Heart left ventricle (tissue), 16 donors: Measurements from ENCODE around the gene GRIK5. TPM values are rescaled to one million over a fixed set of nuclear protein-coding genes. Genes with fewer than 3 reads are reported as not detected.

Source experiments
- ATAC-seq, 4 donors: fragments of 200-7000 bp; cut with Tn5 transposase; one replicate each; pipeline ENCODE4 v1.9.1; 2020 to 2022; ENCODE audit warnings: moderate library complexity in 4 of 4, mild to moderate bottlenecking in 3 of 4, moderate number of reproducible peaks in 1 of 4
- DNase-seq, 5 donors: peaks; one replicate each; pipeline ENCODE4 v3.0.0-alpha.2; 2020
- H3K27ac ChIP-seq, 12 donors: fragments of 200-600 bp; sonication (generic) in 4 of 12; one replicate each; pipeline versions ENCODE4 v1.5.0 to v1.8.0; 2016 to 2022; ENCODE audit warnings: mild to moderate bottlenecking in 2 of 12
- H3K27me3 ChIP-seq, 9 donors: fragments of 200-600 bp; sonication (generic) in 2 of 9; one replicate each; pipeline versions ENCODE4 v1.5.1 to v1.8.0; 2016 to 2022; ENCODE audit warnings: mild to moderate bottlenecking in 3 of 9
- H3K36me3 ChIP-seq, 9 donors: fragments of 200-600 bp; sonication (generic) in 2 of 9; one replicate each; pipeline versions ENCODE4 v1.5.0 to v1.8.0; 2018 to 2022; ENCODE audit warnings: mild to moderate bottlenecking in 2 of 9
- H3K4me1 ChIP-seq, 12 donors: fragments of 200-600 bp; sonication (generic) in 4 of 12; one replicate each; pipeline versions ENCODE4 v1.5.0 to v1.8.0; 2016 to 2022; ENCODE audit warnings: mild to moderate bottlenecking in 3 of 12
- H3K4me3 ChIP-seq, 12 donors: fragments of 200-600 bp; sonication (generic) in 4 of 12; one replicate each; pipeline versions ENCODE4 v1.5.0 to v1.8.0; 2017 to 2022; ENCODE audit warnings: mild to moderate bottlenecking in 9 of 12, moderate library complexity in 4 of 12
- H3K9me3 ChIP-seq, 12 donors: fragments of 200-600 bp; sonication (generic) in 4 of 12; one replicate each; pipeline versions ENCODE4 v1.5.0 to v1.8.0; 2016 to 2022; ENCODE audit warnings: mild to moderate bottlenecking in 1 of 12
- CTCF ChIP-seq, 12 donors: fragments of 200-600 bp; sonication (generic) in 4 of 12; IDR thresholded peaks; one replicate each; pipeline versions ENCODE4 v1.5.0 to v1.8.0; 2018 to 2022; ENCODE audit warnings: antibody characterized with exemption in 12 of 12, mild to moderate bottlenecking in 5 of 12
- POLR2A ChIP-seq, 2 donors: fragments of 450-650 bp; IDR thresholded peaks; one replicate each; pipeline ENCODE4 v1.6.1; 2017; ENCODE audit warnings: antibody characterized with exemption in 2 of 2, mild to moderate bottlenecking in 2 of 2, moderate library complexity in 2 of 2
- WGBS, 4 donors: extraction: QIAGEN DNeasy Blood & Tissue Kit in 2 of 4; methylation state at CpG; one replicate each; pipeline versions ENCODE4 v1.1.5 to v1.1.7; 2013 to 2018; 5-methylcytosine and 5-hydroxymethylcytosine counted together
- intact Hi-C, 10 donors: fragments of 100-400 bp; cut with DNase I; formaldehyde crosslinking; loops; one replicate each; pipeline versions ENCODE4 v1.11.1 to v1.14.2; 2022
- polyA plus RNA-seq, 2 donors: library from polyadenylated mRNA; stranded (reverse); fragments of 200-250 nt; gene quantifications; one replicate each; pipeline ENCODE4 v1.2.3, GENCODE V29; 2013
- total RNA-seq, 9 donors: library from RNA; depleted of rRNA in 2 of 9; stranded (reverse); fragments of >200 nt in 2 of 9; fragmentation: NEBNext Ultra II Directional in 3 of 9; extraction: Animal tissue kit (Norgen Biotek cat#: 25700) in 3 of 9; gene quantifications; one replicate each; pipeline versions ENCODE4 v1.1.0 to v1.2.4, GENCODE V29; 2016 to 2023
- donor health status: ischemic (EF 13 %, LVEDD 7.1; RV severe dilation, severe dysfunction).
- donor health status: healthy with polysubstance abuse.
- donor health status: DM: no; HTN: yes; CAD: no.
- donor health status: DM: no; HTN: no; CAD: no.
- donor health status: ischemic (EF 25% LVEDD 6.9; RV normal size, moderate dysfunction).
- donor health status: ischemic (EF 25% LVEDD 5.7; RV mildly dilated, moderate dysfunction).
- donor health status: healthy.
- donor health status: DM: yes; HTN: yes; CAD: no.
- donor health status: ischemic (EF 35%, LVEDD 5.7; RV mildly dilated, moderate dysfunction).
- donor health status: nonischemic (EF 11% LVEDD 7.7; RV severe dilation, severe dysfunction).
- donor health status: DM: yes; HTN: yes; CAD: no.
- donor health status: PGD.
- donor health status: ischemic (EF 29% LVEDD 5.4; RV normal size, mild dysfunction).
- donor health status: nonischemic (EF 23%, LVEDD 6.1; RV moderate dilation, normal function).

The GRIK5 gene
- total and polyA plus RNA-seq, 11 donors: 0.28 to 9.0 (median 2.5) TPM

GRCh38 chr19:41990615-41991014 is 79.4 kb downstream of the GRIK5 start:
- no peak for TF ChIP-seq POLR2A (IDR thresholded peaks at IDR 0.05)
- no peak for TF ChIP-seq CTCF (IDR thresholded peaks at IDR 0.05)
- Histone ChIP-seq H3K27ac (peak overlapping the region in 9 of 12 donors; percentile 64 to 100 (median 87)), H3K36me3 (peaks cover 0 to 43% (median 9%) of the 10 kb centered on the region in 9 donors), H3K9me3 (no peaks in the 10 kb centered on the region), H3K4me3 (no peak overlapping the region), H3K4me1 (peaks cover 0 to 30% (median 0%) of the 10 kb centered on the region in 12 donors), H3K27me3 (peaks cover 0 to 30% (median 20%) of the 10 kb centered on the region in 9 donors)
- DNase-seq (no peak), ATAC-seq (no peak)
- 60 to 70% (median 64%) methylated on average over 2 of the region's 2 CpGs for WGBS, 4 donors
- intact Hi-C loops: loop anchor here in 1 of 10 donors (5.0 kb wide), 1 partner anchor 87 kb away; the partner anchor contains the start of gene ZNF574

DNA sequence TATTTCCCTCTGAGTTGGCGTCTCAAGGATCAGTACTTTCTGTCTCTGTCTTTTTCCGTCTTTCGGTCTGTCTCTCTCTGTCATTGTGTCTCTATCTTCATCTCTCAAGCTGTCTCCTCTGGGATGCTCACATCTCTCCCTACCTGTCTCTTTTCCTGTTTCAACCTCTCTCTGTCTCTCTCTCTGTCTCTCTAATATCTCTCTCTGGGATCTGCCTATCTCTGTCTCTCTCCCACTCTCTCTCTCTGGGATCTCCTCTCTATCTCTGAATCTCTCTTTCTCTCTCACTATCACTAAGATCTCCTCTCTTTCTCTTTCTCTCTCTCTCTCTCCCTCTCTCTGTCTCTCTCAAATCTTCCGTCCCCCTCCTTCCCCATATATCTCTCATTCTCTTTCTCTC is 80.0 kb downstream of the GRIK5 start:
- intact Hi-C loops: loop anchor here in 1 of 10 donors (5.0 kb wide), 1 partner anchor 87 kb away; the partner anchor contains the start of gene ZNF574
- Histone ChIP-seq H3K9me3 (no peaks in the 10 kb centered on the region), H3K4me1 (peaks cover 0 to 30% (median 0%) of the 10 kb centered on the region in 12 donors), H3K27me3 (peaks cover 0 to 24% (median 14%) of the 10 kb centered on the region in 9 donors), H3K4me3 (no peak overlapping the region), H3K27ac (peak overlapping the region in 4 of 12 donors; percentile 80 to 100 (median 90)), H3K36me3 (peaks cover 0 to 49% (median 9%) of the 10 kb centered on the region in 9 donors)
- TF ChIP-seq CTCF (IDR thresholded peaks at IDR 0.05): no peak
- TF ChIP-seq POLR2A (IDR thresholded peaks at IDR 0.05): no peak
- DNase-seq: no peak
- WGBS, 4 donors: 86 to 90% (median 88%) methylated on average over 4 of the region's 4 CpGs
- no peak for ATAC-seq

DNA sequence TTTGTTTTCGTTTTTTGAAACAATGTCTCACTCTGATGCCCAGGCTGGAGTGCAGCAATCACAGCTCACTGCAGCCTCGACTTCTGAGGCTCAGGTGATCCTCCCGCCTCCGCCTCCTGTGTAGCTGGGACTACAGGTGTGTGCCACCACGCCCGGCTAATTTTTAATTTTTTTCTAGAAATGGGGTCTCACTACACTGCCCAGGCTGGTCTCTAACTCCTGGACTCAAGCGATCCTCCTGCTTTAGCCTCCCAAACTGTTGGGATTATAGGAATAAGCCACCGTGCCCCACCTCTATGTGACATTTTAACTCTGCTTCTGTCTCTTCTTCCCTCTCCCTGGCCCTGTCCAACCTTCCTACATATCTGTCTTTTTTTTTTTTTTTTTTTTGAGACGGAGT is 81.1 kb downstream of the GRIK5 start:
- Histone ChIP-seq H3K4me1 (peaks cover 0 to 24% (median 0%) of the 10 kb centered on the region in 12 donors), H3K27ac (no peak overlapping the region), H3K4me3 (no peak overlapping the region), H3K9me3 (no peaks in the 10 kb centered on the region), H3K36me3 (peaks cover 0 to 57% (median 9%) of the 10 kb centered on the region in 9 donors), H3K27me3 (peaks cover 0 to 15% (median 5%) of the 10 kb centered on the region in 9 donors)
- no peak for TF ChIP-seq POLR2A (IDR thresholded peaks at IDR 0.05)
- TF ChIP-seq CTCF (IDR thresholded peaks at IDR 0.05): no peak
- no peak for ATAC-seq
- WGBS, 4 donors: 80 to 87% (median 84%) methylated on average over 9 of the region's 9 CpGs
- intact Hi-C loops: no loop called here
- no peak for DNase-seq

DNA sequence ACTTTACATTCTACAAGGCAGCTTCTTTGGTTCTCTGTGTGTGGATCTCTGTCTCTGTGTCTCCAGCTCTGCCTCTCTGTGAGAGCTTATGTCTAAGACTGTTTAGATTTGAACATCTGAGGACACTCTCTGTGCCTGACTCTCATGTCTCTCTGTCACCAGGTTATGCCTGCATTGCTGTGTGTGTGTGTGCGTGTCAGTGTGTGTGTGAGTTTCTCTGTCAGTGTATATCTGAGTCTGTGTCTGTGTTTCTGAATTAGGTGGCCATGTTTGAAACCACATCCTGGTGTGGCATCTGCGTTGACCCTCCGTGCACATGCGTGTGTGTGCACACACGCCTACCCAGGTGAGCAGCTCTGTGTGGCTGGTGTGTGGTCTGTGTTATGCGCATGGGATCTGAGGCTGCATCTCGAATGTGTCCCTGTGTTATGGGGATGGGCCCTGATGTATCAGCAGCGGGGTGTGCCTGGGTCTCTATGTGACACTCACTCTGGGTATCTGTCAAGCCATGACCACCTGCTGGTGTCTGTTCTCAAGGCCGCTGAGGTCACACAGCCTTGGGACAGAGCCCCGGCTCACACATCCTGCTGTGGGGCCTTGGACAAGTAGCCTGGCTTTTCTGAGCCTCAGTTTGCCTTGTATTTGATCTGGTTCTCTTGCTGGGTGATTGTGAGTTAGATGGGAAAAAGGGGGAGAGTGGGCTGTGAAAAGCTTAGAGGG is 82.7 kb downstream of the GRIK5 start:
- intact Hi-C loops: no loop called here
- Histone ChIP-seq H3K27me3 (peaks cover 0 to 4% (median 0%) of the 10 kb centered on the region in 9 donors), H3K36me3 (peaks cover 0 to 64% (median 9%) of the 10 kb centered on the region in 9 donors), H3K4me1 (peaks cover 0 to 17% (median 0%) of the 10 kb centered on the region in 12 donors), H3K4me3 (no peak overlapping the region), H3K9me3 (no peaks in the 10 kb centered on the region), H3K27ac (no peak overlapping the region)
- TF ChIP-seq CTCF (IDR thresholded peaks at IDR 0.05) (no peak), POLR2A (IDR thresholded peaks at IDR 0.05) (no peak)
- 81 to 87% (median 85%) methylated on average over 9 to 10 of the region's 10 CpGs for WGBS, 4 donors
- no peak for DNase-seq
- ATAC-seq: no peak
